ENCODE data around the gene FREY1. TPM values are rescaled to one million over a fixed set of nuclear protein-coding genes. Genes with fewer than 3 reads are reported as not detected.

Gene FREY1
- total RNA-seq, 4 donors from 2014 or later, result 0.65 to 3.7 (median 1.4) TPM

DNA sequence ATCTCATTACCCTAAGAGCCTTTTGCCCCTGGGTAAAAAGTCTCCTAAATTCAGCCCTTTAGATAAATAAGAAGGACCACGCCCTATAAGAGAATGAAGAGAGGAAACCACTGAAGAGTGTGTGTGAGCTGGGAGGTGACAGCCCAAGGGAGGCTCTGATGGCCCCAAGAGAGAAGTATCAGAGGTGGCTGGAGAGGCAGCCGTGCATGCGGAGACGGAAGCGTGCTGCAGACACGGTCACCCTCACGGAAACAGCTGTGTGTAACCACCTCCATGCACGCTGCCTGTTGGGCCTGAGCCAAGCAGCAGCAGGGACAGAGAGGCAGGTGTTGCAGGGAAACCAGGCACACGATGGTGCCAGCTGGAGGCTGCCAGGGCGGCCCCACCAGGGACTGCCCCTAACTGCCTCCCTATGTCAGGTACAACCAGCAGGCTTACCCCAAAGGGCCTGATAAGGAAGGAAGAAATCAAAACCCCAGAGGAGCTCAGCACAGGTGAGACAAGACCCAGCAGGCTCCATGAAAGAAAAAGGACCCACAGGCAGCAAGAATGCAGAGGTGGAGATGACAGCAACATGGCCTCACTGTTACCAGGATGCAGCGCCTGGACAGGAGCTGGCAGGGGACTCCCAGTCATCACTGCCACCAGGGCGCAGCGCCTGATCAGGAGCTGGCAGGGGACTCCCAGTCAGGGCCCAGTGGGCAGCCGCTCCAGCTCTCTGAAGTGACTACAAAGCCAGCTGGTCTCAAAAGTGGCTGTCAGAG, 23.1 kb upstream of the FREY1 start:
- peaks cover 24 to 56% (median 37%) of the 10 kb centered on the region in 4 donors for H3K36me3 ChIP-seq
- peaks cover 0 to 19% (median 0%) of the 10 kb centered on the region in 4 donors for H3K27me3 ChIP-seq
- no peak overlapping the region for H3K4me3 ChIP-seq
- H3K9me3 ChIP-seq, result no peaks in the 10 kb centered on the region
- H3K4me1 ChIP-seq, result peaks cover 0 to 6% (median 2%) of the 10 kb centered on the region in 4 donors
- intact Hi-C loops (cut with DNase I), result no loop called here
- DNase-seq (ENCODE audit: extremely low spot score), result peak; percentile 90
- no peak overlapping the region for H3K27ac ChIP-seq (replicated peaks in 1 of 4)
- WGBS, result 84% methylated on average over 14 of the region's 14 CpGs
- TF ChIP-seq EP300 (IDR thresholded peaks at IDR 0.05), result no peak
- TF ChIP-seq POLR2A (IDR thresholded peaks at IDR 0.05; ENCODE audit: low read depth), result no peak
- no peak for TF ChIP-seq CTCF (IDR thresholded peaks at IDR 0.05)
- TF ChIP-seq POLR2AphosphoS5 (IDR thresholded peaks at IDR 0.05), result no peak

GRCh38 chr11:45929486-45930030, 22.5 kb upstream of the FREY1 start:
- intact Hi-C loops (cut with DNase I), result no loop called here
- no peaks in the 10 kb centered on the region for H3K9me3 ChIP-seq
- peaks cover 18 to 49% (median 30%) of the 10 kb centered on the region in 4 donors for H3K36me3 ChIP-seq
- peaks cover 0 to 6% (median 2%) of the 10 kb centered on the region in 4 donors for H3K4me1 ChIP-seq
- peaks cover 0 to 26% (median 0%) of the 10 kb centered on the region in 4 donors for H3K27me3 ChIP-seq
- H3K4me3 ChIP-seq, result no peak overlapping the region
- DNase-seq (ENCODE audit: extremely low spot score), result no peak
- TF ChIP-seq POLR2A (IDR thresholded peaks at IDR 0.05; ENCODE audit: low read depth) (no peak), POLR2AphosphoS5 (IDR thresholded peaks at IDR 0.05) (no peak), CTCF (IDR thresholded peaks at IDR 0.05) (no peak), EP300 (IDR thresholded peaks at IDR 0.05) (no peak)
- no peak overlapping the region for H3K27ac ChIP-seq (replicated peaks in 1 of 4)
- 72% methylated on average over 8 of the region's 10 CpGs for WGBS

GRCh38 chr11:45928535-45929215, 21.6 kb upstream of the FREY1 start:
- Histone ChIP-seq H3K4me3 (no peak overlapping the region), H3K36me3 (peaks cover 9 to 40% (median 21%) of the 10 kb centered on the region in 4 donors), H3K4me1 (peaks cover 0 to 6% (median 2%) of the 10 kb centered on the region in 4 donors), H3K27ac (replicated peaks in 1 of 4) (no peak overlapping the region), H3K27me3 (peaks cover 0 to 34% (median 0%) of the 10 kb centered on the region in 4 donors), H3K9me3 (no peaks in the 10 kb centered on the region)
- intact Hi-C loops (cut with DNase I), result no loop called here
- 75% methylated on average over 13 of the region's 13 CpGs for WGBS
- no peak for DNase-seq (ENCODE audit: extremely low spot score)
- no peak for TF ChIP-seq POLR2AphosphoS5 (IDR thresholded peaks at IDR 0.05)

DNA sequence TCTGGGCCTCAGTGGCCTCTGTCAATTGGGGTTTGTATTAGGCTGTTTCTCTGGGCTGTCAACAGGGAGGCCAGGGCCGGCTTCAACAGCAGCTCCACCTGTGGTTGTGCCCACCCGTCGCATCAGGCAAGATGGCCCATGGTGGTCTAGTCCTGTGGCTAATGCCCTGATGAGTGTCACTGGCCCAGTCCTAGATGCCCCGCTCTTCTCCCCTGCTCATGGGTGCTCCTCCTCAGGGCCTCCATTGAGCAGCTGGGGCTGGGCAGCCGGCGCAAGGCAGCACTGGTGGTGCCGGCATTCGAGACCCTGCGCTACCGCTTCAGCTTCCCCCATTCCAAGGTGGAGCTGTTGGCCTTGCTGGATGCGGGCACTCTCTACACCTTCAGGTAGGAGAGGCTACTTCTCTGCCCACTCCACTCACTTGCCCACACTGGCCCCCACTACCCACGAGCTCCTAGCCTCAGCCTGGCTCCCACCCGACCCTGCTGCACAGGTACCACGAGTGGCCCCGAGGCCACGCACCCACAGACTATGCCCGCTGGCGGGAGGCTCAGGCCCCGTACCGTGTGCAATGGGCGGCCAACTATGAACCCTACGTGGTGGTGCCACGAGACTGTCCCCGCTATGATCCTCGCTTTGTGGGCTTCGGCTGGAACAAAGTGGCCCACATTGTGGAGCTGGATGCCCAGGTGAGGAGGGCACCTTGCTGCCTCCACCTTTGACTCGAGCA, 20.8 kb upstream of the FREY1 start:
- Histone ChIP-seq H3K36me3 (peaks cover under 1 to 32% (median 13%) of the 10 kb centered on the region in 4 donors), H3K4me3 (no peak overlapping the region), H3K27ac (replicated peaks in 1 of 4) (no peak overlapping the region), H3K9me3 (no peaks in the 10 kb centered on the region), H3K4me1 (peaks cover 6 to 13% (median 6%) of the 10 kb centered on the region in 4 donors), H3K27me3 (peaks cover 0 to 41% (median 7%) of the 10 kb centered on the region in 4 donors)
- DNase-seq (ENCODE audit: extremely low spot score), result no peak
- no peak for TF ChIP-seq CTCF (IDR thresholded peaks at IDR 0.05)
- no peak for TF ChIP-seq POLR2AphosphoS5 (IDR thresholded peaks at IDR 0.05)
- TF ChIP-seq EP300 (IDR thresholded peaks at IDR 0.05), result no peak
- WGBS, result 93% methylated on average over 20 of the region's 27 CpGs
- intact Hi-C loops (cut with DNase I), result no loop called here

Data from esophagus muscularis mucosa (tissue), 4 donors.